Right lobe of liver (tissue), 6 donors: ENCODE results near the gene SMOC1. TPM values are rescaled to one million over a fixed set of nuclear protein-coding genes. Genes with fewer than 3 reads are reported as not detected.

ENCODE experiments used
- ATAC-seq, 4 donors: fragments of 200-7000 bp; cut with Tn5 transposase; one replicate each; pipeline ENCODE4 v1.9.1; 2020; ENCODE audit warnings: mild to moderate bottlenecking in 4 of 4, moderate library complexity in 4 of 4
- DNase-seq, 3 donors: peaks; one replicate each; pipeline ENCODE4 v3.0.0-alpha.2; 2020
- H3K27ac ChIP-seq, 3 donors: fragments of 200-600 bp; one replicate each; pipeline ENCODE4 v1.8.0; 2022
- H3K27me3 ChIP-seq, 2 donors: fragments of 200-600 bp; one replicate each; pipeline ENCODE4 v1.8.0; 2022
- H3K36me3 ChIP-seq, 4 donors: fragments of 200-600 bp; sonication (generic) in 1 of 4; one replicate each; pipeline versions ENCODE4 v1.5.1 to v1.8.0; 2017 to 2022; ENCODE audit warnings: control low read depth in 1 of 4
- H3K4me1 ChIP-seq, 4 donors: fragments of 200-600 bp; sonication (generic) in 1 of 4; one replicate each; pipeline versions ENCODE4 v1.5.1 to v1.8.0; 2017 to 2022; ENCODE audit warnings: control low read depth in 1 of 4
- H3K4me3 ChIP-seq, 3 donors: fragments of 200-600 bp; one replicate each; pipeline ENCODE4 v1.8.0; 2022
- H3K9me3 ChIP-seq, 4 donors: fragments of 200-600 bp; sonication (generic) in 1 of 4; one replicate each; pipeline versions ENCODE4 v1.5.1 to v1.8.0; 2017 to 2022; ENCODE audit warnings: control low read depth in 1 of 4
- POLR2A ChIP-seq: fragments of 450-650 bp; IDR thresholded peaks from one replicate; pipeline ENCODE4 v1.6.1; 2017; ENCODE audit warnings: antibody characterized with exemption, mild to moderate bottlenecking
- WGBS: methylation state at CpG from one replicate; pipeline ENCODE4 v1.1.6; 2018; ENCODE audit warnings: low coverage, low lambda C conversion rate; ENCODE audit not compliant: insufficient coverage; ENCODE audit errors: missing lambda C conversion rate; 5-methylcytosine and 5-hydroxymethylcytosine counted together
- intact Hi-C, 2 donors: fragments of 100-400 bp; cut with DNase I; formaldehyde crosslinking; loops; one replicate each; pipeline versions ENCODE4 v1.11.2 to v1.14.1; 2022
- total RNA-seq, 6 experiments: library from RNA; depleted of rRNA in 2 of 6; stranded (reverse); fragments of >200 nt in 2 of 6; fragmentation: NEBNext Ultra II Directional in 3 of 6; extraction: Animal tissue kit (Norgen Biotek cat#: 25700) in 3 of 6; gene quantifications; one replicate each; pipeline versions ENCODE4 v1.1.0 to v1.2.4, GENCODE V29; 2016 to 2023
- TF ChIP-seq, protein P1 (sequence below), 4 donors: fragments of 200-600 bp in 3 of 4; fragments of 450-650 bp in 1 of 4; IDR thresholded peaks; one replicate each; pipeline versions ENCODE4 v1.5.1 to v1.8.0; 2016 to 2022; ENCODE audit warnings: antibody characterized with exemption in 4 of 4, mild to moderate bottlenecking in 2 of 4
- donor health status: DM: no; HTN: yes; CAD: no.
- donor health status: DM: no; HTN: no; CAD: no.
- donor health status: DM: no; HTN: no; CAD: no.
- donor health status: DM: no; HTN: yes; CAD: no.
- donor health status: DM: no; HTN: yes; CAD: no.

Gene SMOC1
- total RNA-seq, 6 experiments from 2014 or later = 22.3 to 88.5 (median 45.4) TPM

- Histone ChIP-seq H3K4me1 (peaks cover 0 to 10% (median 2%) of the 10 kb centered on the region in 4 donors), H3K4me3 (no peak overlapping the region), H3K9me3 (no peaks in the 10 kb centered on the region), H3K27ac (no peak overlapping the region), H3K36me3 (peaks cover 0 to 21% (median 5%) of the 10 kb centered on the region in 4 donors), H3K27me3 (no peaks in the 10 kb centered on the region)
- DNase-seq = no peak
- ATAC-seq = no peak
- intact Hi-C loops = loop anchor here in 1 of 2 donors (10.0 kb wide), 1 partner anchor 159 kb away; no protein-coding TSS in a partner anchor
- TF ChIP-seq, protein P1, sequence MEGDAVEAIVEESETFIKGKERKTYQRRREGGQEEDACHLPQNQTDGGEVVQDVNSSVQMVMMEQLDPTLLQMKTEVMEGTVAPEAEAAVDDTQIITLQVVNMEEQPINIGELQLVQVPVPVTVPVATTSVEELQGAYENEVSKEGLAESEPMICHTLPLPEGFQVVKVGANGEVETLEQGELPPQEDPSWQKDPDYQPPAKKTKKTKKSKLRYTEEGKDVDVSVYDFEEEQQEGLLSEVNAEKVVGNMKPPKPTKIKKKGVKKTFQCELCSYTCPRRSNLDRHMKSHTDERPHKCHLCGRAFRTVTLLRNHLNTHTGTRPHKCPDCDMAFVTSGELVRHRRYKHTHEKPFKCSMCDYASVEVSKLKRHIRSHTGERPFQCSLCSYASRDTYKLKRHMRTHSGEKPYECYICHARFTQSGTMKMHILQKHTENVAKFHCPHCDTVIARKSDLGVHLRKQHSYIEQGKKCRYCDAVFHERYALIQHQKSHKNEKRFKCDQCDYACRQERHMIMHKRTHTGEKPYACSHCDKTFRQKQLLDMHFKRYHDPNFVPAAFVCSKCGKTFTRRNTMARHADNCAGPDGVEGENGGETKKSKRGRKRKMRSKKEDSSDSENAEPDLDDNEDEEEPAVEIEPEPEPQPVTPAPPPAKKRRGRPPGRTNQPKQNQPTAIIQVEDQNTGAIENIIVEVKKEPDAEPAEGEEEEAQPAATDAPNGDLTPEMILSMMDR (IDR thresholded peaks at IDR 0.05) = no peak
- no peak for TF ChIP-seq POLR2A
- no CpG with 5 or more reads among the region's 1 CpG for WGBS
Measured at GRCh38 chr14:70023871-70024270, 144.7 kb downstream of the SMOC1 start.

DNA sequence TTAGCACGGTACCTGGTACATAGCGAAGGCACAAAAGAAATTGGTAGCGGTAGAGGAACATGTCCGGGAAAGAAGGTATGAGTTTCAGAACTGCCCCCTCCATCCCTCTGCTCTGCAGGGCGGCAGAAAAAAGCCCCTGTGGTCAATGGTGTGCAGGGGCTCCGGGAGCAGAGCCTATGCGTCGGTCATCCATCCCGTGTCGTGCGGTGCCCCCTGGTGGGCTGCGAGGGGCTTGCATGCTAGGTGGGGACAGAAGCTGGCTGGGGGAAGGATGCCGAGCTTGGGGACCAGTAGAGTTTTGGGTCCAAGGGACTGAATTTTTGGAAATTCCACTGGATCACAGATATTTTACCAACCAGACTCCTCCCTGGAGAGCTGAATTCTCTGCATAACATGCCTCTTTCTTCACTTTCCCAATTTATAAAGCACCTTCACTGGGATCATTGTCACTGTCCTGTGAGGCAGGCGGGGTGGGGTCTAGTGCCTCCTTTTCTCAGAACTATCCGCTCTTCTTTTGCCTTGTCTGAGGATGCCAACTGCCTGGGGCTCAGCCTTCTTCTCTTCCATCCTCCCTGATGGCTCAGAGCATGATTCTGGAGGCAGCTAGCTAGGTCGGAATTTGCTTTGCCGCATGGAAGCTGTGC is 148.7 kb downstream of the SMOC1 start:
- intact Hi-C loops = loop anchor here (5.0 to 10.0 kb wide), 2 partner anchors 163 to 211 kb away; no protein-coding TSS in a partner anchor
- H3K9me3 ChIP-seq = no peaks in the 10 kb centered on the region
- TF ChIP-seq, protein P1 (IDR thresholded peaks at IDR 0.05) = peak; percentile 79 to 87 (median 83)
- no peak for TF ChIP-seq POLR2A
- WGBS = 42% methylated on average over 17 of the region's 17 CpGs
- peak; percentile 70 to 89 (median 76) for ATAC-seq
- H3K27ac ChIP-seq = peak overlapping the region in 1 of 3 donors; percentile 59
- peaks cover 0 to 12% (median 5%) of the 10 kb centered on the region in 4 donors for H3K36me3 ChIP-seq
- DNase-seq = peak; percentile 71 to 76 (median 72)
- H3K4me3 ChIP-seq = no peak overlapping the region
- peaks cover 0 to 21% (median 4%) of the 10 kb centered on the region in 4 donors for H3K4me1 ChIP-seq
- H3K27me3 ChIP-seq = no peaks in the 10 kb centered on the region

GRCh38 chr14:70029296-70030132 is 150.3 kb downstream of the SMOC1 start:
- intact Hi-C loops = loop anchor here (5.0 to 10.0 kb wide), 2 partner anchors 165 to 212 kb away; no protein-coding TSS in a partner anchor
- H3K27me3 ChIP-seq = no peaks in the 10 kb centered on the region
- TF ChIP-seq POLR2A = no peak
- TF ChIP-seq, protein P1 (IDR thresholded peaks at IDR 0.05) = no peak
- no peak overlapping the region for H3K4me3 ChIP-seq
- no peaks in the 10 kb centered on the region for H3K9me3 ChIP-seq
- H3K4me1 ChIP-seq = peaks cover 0 to 21% (median 4%) of the 10 kb centered on the region in 4 donors
- peak; percentile 32 to 83 (median 52) for ATAC-seq
- peak overlapping the region in 1 of 3 donors; percentile 59 for H3K27ac ChIP-seq
- peaks cover 0 to 3% (median under 1%) of the 10 kb centered on the region in 4 donors for H3K36me3 ChIP-seq
- peak in 1 of 3 donors; percentile 56 for DNase-seq
- 15% methylated on average over 4 of the region's 6 CpGs for WGBS

DNA sequence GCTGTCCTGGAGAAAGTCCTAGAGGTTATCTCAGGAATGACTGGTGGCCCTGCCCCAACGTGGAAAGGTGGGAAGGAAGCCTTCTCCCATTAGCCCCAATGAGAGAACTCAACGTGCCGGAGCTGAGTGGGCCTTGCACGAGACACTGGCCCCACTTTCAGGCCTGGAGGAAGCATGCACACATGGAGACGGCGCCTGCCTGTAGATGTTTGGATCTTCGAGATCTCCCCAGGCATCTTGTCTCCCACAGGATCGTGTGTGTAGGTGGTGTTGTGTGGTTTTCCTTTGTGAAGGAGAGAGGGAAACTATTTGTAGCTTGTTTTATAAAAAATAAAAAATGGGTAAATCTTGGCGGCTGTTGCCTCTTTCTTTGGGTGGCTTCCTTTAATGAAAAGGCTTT is 152.8 kb downstream of the SMOC1 start:
- ATAC-seq (no peak), DNase-seq (no peak)
- Histone ChIP-seq H3K36me3 (no peaks in the 10 kb centered on the region), H3K9me3 (no peaks in the 10 kb centered on the region), H3K4me1 (peaks cover 0 to 21% (median 4%) of the 10 kb centered on the region in 4 donors), H3K4me3 (no peak overlapping the region), H3K27ac (no peak overlapping the region), H3K27me3 (no peaks in the 10 kb centered on the region)
- WGBS = 83% methylated on average over 5 of the region's 9 CpGs
- TF ChIP-seq POLR2A = no peak
- TF ChIP-seq, protein P1 (IDR thresholded peaks at IDR 0.05) = no peak
- intact Hi-C loops = no loop called here
